Measurements from ENCODE around the gene ZNF84.

GRCh38 chr12:133073836-133074235 lies 36.5 kb downstream of the ZNF84 start:
- TF ChIP-seq POLR2A (IDR thresholded peaks at IDR 0.05) (no peak), CTCF (IDR thresholded peaks at IDR 0.05) (no peak)
